ENCODE data around the gene GALNT14.

Gene GALNT14

DNA sequence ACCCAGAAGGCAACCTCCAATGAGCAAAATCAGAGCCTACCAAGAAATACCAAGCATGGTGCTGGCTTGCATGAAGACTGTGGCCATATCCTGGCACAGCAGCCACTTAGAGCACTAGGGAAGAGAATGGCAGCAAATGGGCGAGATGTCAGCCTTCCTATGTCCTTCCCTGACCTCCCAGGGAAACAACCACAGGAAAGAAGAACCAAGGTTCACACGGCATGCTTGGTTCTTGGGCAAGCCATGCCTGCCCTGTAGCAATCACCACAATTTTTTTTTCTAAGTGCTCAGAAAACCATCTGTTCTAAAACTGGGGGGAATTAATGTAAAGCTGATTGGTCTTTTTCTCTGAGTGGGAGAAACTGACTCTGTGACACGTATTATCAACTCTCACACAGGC is 27.8 kb downstream of the GALNT14 start:
- H3K36me3 ChIP-seq (ENCODE audit: insufficient read depth): no peaks in the 10 kb centered on the region
- no peaks in the 10 kb centered on the region for H4K20me1 ChIP-seq (ENCODE audit: insufficient read depth)
- no peak for TF ChIP-seq CTCF (conservative IDR thresholded peaks at IDR 0.05; ENCODE audit: low read depth, low read length)
- H3K9ac ChIP-seq: no peak overlapping the region
- H3K27ac ChIP-seq: no peak overlapping the region
- no peak overlapping the region for H2AFZ ChIP-seq (ENCODE audit: low read depth)
- H3K4me3 ChIP-seq (IDR thresholded peaks at IDR 0.05; ENCODE audit: insufficient read depth, low read depth, low read length): no peak overlapping the region
- no peaks in the 10 kb centered on the region for H3K79me2 ChIP-seq (ENCODE audit: insufficient read depth, low read depth)
- no peak overlapping the region for H3K4me2 ChIP-seq
- H3K4me1 ChIP-seq (ENCODE audit: low read depth, poor library complexity, severe bottlenecking): peaks cover 9% of the 10 kb centered on the region
- H3K27me3 ChIP-seq (ENCODE audit: insufficient read depth, low read depth): no peaks in the 10 kb centered on the region

- Histone ChIP-seq H4K20me1 (ENCODE audit: insufficient read depth) (no peaks in the 10 kb centered on the region), H3K4me1 (ENCODE audit: low read depth, poor library complexity, severe bottlenecking) (peaks cover 9% of the 10 kb centered on the region), H3K79me2 (ENCODE audit: insufficient read depth, low read depth) (no peaks in the 10 kb centered on the region), H3K4me2 (no peak overlapping the region), H2AFZ (ENCODE audit: low read depth) (no peak overlapping the region), H3K9ac (no peak overlapping the region), H3K27me3 (ENCODE audit: insufficient read depth, low read depth) (no peaks in the 10 kb centered on the region), H3K27ac (no peak overlapping the region), H3K36me3 (ENCODE audit: insufficient read depth) (no peaks in the 10 kb centered on the region), H3K4me3 (IDR thresholded peaks at IDR 0.05; ENCODE audit: insufficient read depth, low read depth, low read length) (no peak overlapping the region)
- TF ChIP-seq CTCF (conservative IDR thresholded peaks at IDR 0.05; ENCODE audit: low read depth, low read length): no peak
Measured at GRCh38 chr2:31109633-31110192, 28.5 kb downstream of the GALNT14 start.

DNA sequence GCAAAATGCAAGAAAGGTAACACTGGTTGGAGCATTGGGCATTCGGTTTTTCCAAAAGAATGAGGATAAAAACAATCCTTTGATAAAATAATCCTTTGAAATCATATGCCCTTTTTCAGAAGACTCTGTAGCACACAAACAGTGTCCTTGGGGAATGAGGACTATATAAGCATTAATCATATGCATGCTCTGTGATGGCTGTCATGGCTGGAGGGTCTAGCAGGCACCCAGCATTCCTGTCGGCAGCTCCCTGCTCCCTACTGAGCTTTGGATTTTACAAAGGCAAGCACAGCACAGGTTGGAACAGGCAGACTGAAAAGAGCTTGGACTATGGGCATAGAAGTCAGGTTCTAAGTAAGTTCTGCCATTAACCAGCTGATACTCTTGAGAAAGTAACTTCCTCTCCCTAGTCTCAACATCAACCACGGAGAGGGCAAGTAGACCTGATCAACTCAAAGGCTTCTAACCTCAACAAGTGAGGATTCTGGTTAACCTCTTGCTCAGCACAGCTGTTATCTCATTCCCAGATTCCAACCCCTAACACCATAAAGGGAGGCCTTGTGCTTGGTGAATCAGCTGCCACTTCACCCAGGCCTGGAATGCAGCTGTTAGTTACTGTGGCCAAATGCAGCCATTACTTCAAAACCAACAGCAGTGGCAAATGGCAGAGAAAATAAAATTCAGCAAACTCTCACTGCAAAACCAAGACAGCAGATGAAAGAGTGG is 29.5 kb downstream of the GALNT14 start:
- Histone ChIP-seq H3K79me2 (ENCODE audit: insufficient read depth, low read depth) (no peaks in the 10 kb centered on the region), H3K27ac (no peak overlapping the region), H3K27me3 (ENCODE audit: insufficient read depth, low read depth) (no peaks in the 10 kb centered on the region), H4K20me1 (ENCODE audit: insufficient read depth) (no peaks in the 10 kb centered on the region), H2AFZ (ENCODE audit: low read depth) (no peak overlapping the region), H3K4me1 (ENCODE audit: low read depth, poor library complexity, severe bottlenecking) (peaks cover 2% of the 10 kb centered on the region), H3K36me3 (ENCODE audit: insufficient read depth) (no peaks in the 10 kb centered on the region), H3K4me3 (IDR thresholded peaks at IDR 0.05; ENCODE audit: insufficient read depth, low read depth, low read length) (no peak overlapping the region), H3K9ac (no peak overlapping the region), H3K4me2 (no peak overlapping the region)
- TF ChIP-seq CTCF (conservative IDR thresholded peaks at IDR 0.05; ENCODE audit: low read depth, low read length): no peak

GRCh38 chr2:31107591-31108300 is 30.5 kb downstream of the GALNT14 start:
- Histone ChIP-seq H4K20me1 (ENCODE audit: insufficient read depth) (no peaks in the 10 kb centered on the region), H2AFZ (ENCODE audit: low read depth) (no peak overlapping the region), H3K79me2 (ENCODE audit: insufficient read depth, low read depth) (no peaks in the 10 kb centered on the region)

More at GRCh38 chr2:31107591-31108300, 30.5 kb downstream of the GALNT14 start:
- no peak overlapping the region for H3K4me3 ChIP-seq (IDR thresholded peaks at IDR 0.05; ENCODE audit: insufficient read depth, low read depth, low read length)
- no peaks in the 10 kb centered on the region for H3K27me3 ChIP-seq (ENCODE audit: insufficient read depth, low read depth)
- H3K9ac ChIP-seq: no peak overlapping the region
- H3K4me1 ChIP-seq (ENCODE audit: low read depth, poor library complexity, severe bottlenecking): no peaks in the 10 kb centered on the region
- H3K36me3 ChIP-seq (ENCODE audit: insufficient read depth): no peaks in the 10 kb centered on the region
- no peak for TF ChIP-seq CTCF (conservative IDR thresholded peaks at IDR 0.05; ENCODE audit: low read depth, low read length)
- H3K4me2 ChIP-seq: no peak overlapping the region
- no peak overlapping the region for H3K27ac ChIP-seq

Measured in KMS-11 (cell line).